GM21619 (cell line): ENCODE results near the gene SLC24A3.
"Not testable (repeated sequence)": the region's sequence is repeated elsewhere in the genome, so short reads cannot be mapped to it uniquely, and the experiment has no call there.

Source experiments
- ATAC-seq: cut with Tn5 transposase; IDR thresholded peaks from one replicate; pipeline ENCODE4 v1.9.1; 2021; ENCODE audit not compliant: unreplicated experiment

Gene SLC24A3

DNA sequence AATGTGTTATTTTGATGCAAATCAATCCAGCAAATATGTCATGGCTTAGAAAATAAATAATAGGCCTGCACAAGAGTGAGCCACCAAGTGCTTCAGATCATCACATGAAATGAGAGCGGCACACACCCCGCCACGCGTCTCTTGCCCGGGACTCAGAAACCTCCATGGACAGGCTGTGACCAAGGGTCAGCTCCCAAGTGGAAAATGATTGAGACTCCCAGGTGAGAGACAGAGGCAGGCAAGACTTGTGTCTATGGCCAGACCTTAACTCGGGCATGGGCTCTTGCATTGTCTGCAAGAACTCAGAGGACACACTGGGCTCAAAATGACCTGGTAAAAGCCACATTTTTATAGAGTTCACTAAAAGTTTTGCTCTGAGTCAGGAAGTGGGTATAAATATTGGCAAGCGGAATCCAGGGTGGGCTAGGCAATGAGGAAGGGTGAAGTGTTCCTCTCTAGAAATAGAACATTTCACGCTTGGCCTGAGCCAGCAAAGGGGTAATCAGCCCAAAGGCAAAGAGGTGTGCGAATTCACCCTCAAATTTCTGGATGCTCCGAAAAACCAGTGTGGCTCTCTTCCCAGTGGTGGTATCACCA lies 514.9 kb downstream of the SLC24A3 start:
- no peak for ATAC-seq

- ATAC-seq: no peak
Observed at GRCh38 chr20:19729672-19730071, 517.2 kb downstream of the SLC24A3 start.

DNA sequence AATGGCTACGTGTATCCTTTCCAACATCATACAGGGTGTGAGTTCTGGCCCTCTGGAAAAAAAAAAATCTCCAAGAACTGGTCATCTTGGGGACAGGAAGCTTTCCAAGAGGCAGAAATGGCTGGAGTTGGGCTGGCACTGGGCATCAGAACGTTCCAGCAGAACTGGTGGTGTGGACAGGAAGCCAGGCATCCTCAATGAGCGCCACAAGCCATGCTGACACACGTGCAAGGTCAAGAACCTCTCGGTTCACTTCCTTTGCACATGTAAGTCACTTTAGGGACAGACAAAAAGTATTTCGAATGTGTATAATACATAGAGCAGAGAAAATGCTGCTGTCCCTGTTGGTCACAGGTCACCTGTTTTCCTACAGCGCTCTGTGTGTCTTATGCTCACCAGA lies 518.3 kb downstream of the SLC24A3 start:
- ATAC-seq: no peak

DNA sequence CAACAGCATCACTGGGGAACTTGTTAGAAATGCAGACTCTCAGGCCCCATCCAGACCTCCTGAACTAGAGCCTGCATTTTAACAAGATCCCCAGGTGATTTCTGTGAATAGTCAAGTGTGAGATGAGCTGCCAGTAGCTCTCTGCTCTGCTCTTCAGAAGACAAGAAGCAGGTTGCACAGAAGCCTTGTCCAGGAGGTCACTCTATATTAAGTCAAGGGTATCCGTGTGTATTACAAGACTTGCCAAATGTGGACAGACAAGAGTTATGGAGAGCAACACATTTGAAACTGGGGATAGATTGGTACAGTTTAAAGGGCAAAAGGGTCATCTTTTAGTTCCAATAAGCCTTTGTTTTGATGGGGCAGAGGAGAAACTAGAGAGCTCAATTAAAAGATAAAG lies 522.4 kb downstream of the SLC24A3 start:
- no peak for ATAC-seq

GRCh38 chr20:19735446-19735845 lies 523.0 kb downstream of the SLC24A3 start:
- peak; percentile 45 for ATAC-seq

DNA sequence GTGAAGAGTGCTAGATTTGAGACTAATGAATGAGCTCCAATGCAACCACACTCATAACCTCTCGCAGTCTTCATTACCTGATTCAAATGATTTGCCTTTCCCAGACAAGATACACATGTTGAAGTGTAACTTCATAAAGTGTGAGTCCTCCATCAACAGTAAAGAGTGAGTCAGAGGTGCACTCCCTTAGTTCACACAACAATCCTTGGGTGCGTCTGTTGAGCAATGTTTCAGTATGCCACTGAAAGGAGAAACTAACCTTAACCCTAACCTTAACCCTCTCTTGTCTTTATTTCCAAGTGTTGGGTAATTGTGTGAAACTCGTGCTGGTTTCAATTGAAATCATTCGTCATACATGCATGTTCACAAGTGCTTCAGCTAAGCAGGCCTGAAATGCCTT lies 524.6 kb downstream of the SLC24A3 start:
- ATAC-seq: peak; percentile 71

- no peak for ATAC-seq
Observed at GRCh38 chr20:19738951-19739350, 526.5 kb downstream of the SLC24A3 start.

DNA sequence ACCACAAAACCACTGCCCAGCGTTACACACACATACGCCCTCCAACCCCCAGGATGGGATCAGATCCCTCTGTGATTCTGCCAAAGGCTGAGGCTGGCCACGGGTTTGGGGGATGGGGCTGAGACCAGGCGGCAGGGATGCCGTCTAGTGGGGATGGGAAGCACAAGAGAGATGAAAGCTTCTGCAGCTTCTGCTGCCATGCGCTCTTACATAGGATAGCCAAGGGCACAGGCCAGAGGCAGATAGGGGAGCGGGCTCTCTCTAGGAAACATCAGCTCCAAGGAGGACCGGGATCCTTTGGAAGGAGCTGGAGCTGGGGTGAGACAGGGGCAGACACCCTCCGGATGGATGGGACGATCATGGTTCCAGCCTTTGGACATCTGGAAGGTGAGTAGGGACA lies 526.9 kb downstream of the SLC24A3 start:
- no peak for ATAC-seq

GRCh38 chr20:19740512-19740911 lies 528.1 kb downstream of the SLC24A3 start:
- no peak for ATAC-seq

- no peak for ATAC-seq
Observed at GRCh38 chr20:19741924-19742323, 529.5 kb downstream of the SLC24A3 start.

GRCh38 chr20:19742974-19743639 lies 530.7 kb downstream of the SLC24A3 start:
- ATAC-seq: no peak

GRCh38 chr20:19743640-19743995 lies 531.2 kb downstream of the SLC24A3 start:
- ATAC-seq: no peak

DNA sequence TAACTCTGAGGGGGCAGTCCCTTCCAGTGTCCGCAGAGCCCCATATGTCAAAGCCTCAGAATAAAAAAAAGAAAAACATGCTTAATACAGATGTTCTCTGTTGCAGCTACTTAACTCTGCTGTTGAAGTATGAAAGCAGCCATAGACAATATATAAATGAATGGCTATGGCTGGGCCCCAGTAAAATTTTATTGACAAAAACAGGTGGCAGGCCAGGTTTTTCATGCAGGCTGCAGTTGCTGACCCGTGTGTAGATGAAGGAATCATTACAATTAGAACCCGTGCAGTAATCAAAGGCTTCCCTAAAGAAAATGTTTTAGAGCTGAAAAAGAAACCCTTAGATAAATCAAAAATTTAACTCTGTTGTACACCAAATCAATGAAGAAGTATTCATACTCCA lies 532.7 kb downstream of the SLC24A3 start:
- ATAC-seq: no peak

DNA sequence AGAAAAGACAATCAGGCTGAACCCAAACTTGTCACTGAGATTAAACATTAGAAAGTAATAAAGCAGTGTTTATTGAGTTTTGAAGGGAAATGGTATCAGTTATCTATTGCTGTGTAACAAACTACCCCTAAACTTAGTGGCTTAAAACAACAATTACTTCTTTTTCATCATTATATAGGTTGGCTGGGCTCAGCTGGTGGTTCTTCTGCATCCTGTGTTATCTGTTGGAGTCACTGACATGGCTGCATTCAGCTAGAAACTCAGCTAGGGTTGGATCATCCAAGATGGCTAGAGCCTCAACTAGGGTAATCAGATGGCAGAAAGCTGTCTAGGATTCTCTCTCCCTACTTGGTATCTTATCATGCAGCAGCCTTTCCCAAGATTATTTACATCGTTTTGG lies 533.1 kb downstream of the SLC24A3 start:
- no peak for ATAC-seq

GRCh38 chr20:19746396-19746795 lies 534.0 kb downstream of the SLC24A3 start:
- no peak for ATAC-seq

- no peak for ATAC-seq
Observed at GRCh38 chr20:19747903-19748302, 535.5 kb downstream of the SLC24A3 start.

GRCh38 chr20:19748681-19749080 lies 536.2 kb downstream of the SLC24A3 start:
- ATAC-seq: no peak

DNA sequence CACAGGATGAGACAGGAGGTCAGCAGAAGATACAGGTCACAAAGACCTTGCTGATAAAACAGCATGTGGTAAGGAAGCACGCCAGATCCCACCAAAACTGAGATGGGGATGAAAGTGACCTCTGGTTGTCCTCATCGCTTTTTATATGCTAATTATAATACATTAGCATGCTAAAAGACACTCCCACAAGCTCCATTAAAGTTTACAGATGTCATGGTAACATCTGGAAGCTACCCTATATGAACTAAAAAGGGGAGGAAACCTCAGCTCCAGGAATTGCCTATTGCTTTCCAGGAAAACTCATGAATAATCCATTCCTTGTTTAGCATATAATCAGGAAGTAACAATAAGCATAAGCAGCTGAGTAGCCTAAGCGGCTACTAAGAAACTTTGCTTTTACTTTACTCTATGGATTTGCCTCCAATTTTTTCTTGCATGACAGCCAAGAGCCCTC lies 537.2 kb downstream of the SLC24A3 start:
- ATAC-seq: no peak

DNA sequence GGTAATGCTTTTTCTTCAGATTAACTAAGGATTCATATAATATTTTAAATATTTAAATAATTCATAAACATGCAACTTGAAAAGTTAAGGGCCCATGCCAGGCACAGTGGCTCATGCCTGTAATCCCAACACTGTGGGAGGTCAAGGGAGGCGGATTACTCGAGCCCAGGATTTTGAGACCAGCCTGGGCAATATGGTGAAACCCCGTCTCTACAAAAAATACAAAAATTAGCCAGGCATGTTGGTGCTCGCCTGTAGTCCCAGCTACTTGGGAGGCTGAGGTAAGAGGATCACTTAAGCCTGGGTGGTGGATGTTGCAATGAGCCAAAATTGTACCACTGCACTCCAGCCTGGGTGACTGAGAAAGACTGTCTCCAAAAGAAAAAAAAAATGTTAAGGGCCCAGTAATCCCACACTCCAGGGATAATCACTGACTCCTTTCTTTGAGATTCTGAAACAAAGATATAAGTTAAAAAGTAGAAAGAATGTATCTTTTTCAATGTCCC lies 537.7 kb downstream of the SLC24A3 start:
- ATAC-seq: no peak

DNA sequence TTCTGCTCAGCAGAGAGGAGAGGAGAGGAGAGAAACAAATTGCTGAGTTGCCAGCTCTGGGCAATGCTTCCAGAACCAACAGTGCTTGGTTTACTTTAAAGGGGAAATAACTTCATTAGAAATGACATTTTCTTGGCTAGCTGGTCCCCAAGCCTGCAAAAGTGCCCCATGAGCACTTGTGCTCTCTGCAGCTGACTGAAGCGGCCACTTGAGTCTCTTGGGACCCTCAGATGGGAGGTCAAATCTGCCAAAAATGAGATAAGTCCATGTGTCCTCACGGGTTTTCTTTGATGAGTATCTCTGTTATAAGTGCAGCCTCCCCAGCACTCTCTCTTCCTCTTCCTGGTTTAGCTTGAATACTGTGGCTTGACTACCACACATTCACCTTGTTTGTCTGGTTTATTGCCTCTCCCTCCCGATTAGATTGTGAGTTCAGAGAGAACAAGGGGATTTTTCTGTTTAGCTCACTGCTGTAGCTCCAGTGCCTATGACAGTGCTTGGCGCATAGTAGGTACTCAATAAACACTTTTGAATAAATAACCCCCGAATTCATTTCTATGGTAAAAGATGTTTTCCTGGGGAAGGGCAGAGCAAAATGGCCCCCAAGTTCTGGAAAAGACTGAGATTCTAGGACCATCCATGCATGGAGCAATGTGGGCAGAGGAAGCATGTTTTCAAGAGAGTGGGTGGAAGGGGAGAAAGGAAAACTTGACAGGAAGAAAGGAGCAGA lies 538.6 kb downstream of the SLC24A3 start:
- ATAC-seq: no peak

DNA sequence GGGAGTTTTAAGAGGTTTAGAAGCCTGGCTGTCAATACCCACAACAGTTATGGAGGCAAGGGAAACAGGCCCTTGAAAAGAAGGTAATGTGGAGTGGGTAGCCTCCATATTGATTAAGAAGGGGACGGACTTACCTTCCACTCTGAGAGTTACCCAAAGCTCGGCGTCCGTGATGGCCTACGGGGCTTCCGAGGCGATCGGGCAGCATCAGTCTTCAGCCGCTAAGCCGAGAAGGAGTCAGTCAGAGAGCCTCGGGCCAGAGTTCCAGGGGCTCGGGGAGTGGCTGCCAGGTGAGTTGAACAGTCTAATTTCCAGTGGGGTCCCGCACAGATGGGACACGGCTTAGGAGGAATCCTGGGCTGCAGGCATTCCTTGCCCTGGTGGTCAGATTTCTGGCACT lies 541.8 kb downstream of the SLC24A3 start:
- not testable (repeated sequence) for ATAC-seq
